Suppressor macrophage (primary cell): ENCODE data around the gene NDUFS1.
"Not testable (repeated sequence)": the region's sequence is repeated elsewhere in the genome, so short reads cannot be mapped to it uniquely, and the experiment has no call there.

Source experiments
- DNase-seq, 4 experiments: peaks; one replicate each; pipeline ENCODE4 v3.0.0-alpha.2; 2020 to 2022

NDUFS1 gene

GRCh38 chr2:206098471-206098870, 60.8 kb downstream of the NDUFS1 start:
- no peak for DNase-seq

GRCh38 chr2:206096876-206097275, 62.4 kb downstream of the NDUFS1 start:
- no peak for DNase-seq

GRCh38 chr2:206095536-206096332, 63.5 kb downstream of the NDUFS1 start:
- DNase-seq = no peak

- DNase-seq = no peak
Measured at GRCh38 chr2:206092297-206092696, 66.9 kb downstream of the NDUFS1 start.

- DNase-seq = peak in 3 of 4 experiments; percentile 23 to 49 (median 26)
Measured at GRCh38 chr2:206088248-206088647, 71.0 kb downstream of the NDUFS1 start.

GRCh38 chr2:206086716-206087350, 72.4 kb downstream of the NDUFS1 start:
- DNase-seq = peak in 2 of 4 experiments; percentile 27 to 34

- DNase-seq = peak; percentile 84 to 92 (median 89)
Measured at GRCh38 chr2:206085742-206086445, 73.3 kb downstream of the NDUFS1 start, which contains the start of gene INO80D. TSS of gene INO80D (minus strand) at chr2:206086174. CDS start at chr2:206063016, 23,158 bp downstream.

- peak; percentile 41 to 67 (median 54) for DNase-seq
Measured at GRCh38 chr2:206084870-206085741, 74.1 kb downstream of the NDUFS1 start.

- DNase-seq = peak; percentile 48 to 74 (median 62)
Measured at GRCh38 chr2:206084439-206084869, 74.8 kb downstream of the NDUFS1 start.

- DNase-seq = peak; percentile 6 to 38 (median 38)
Measured at GRCh38 chr2:206083602-206084438, 75.4 kb downstream of the NDUFS1 start.

GRCh38 chr2:206082298-206082843, 76.9 kb downstream of the NDUFS1 start:
- no peak for DNase-seq

GRCh38 chr2:206080927-206081326, 78.3 kb downstream of the NDUFS1 start:
- no peak for DNase-seq

GRCh38 chr2:206079699-206080465, 79.4 kb downstream of the NDUFS1 start:
- DNase-seq = no peak

GRCh38 chr2:206077879-206078278, 81.4 kb downstream of the NDUFS1 start:
- not testable (repeated sequence) for DNase-seq

- no peak for DNase-seq
Measured at GRCh38 chr2:206075113-206075512, 84.1 kb downstream of the NDUFS1 start.

GRCh38 chr2:206071807-206072206, 87.4 kb downstream of the NDUFS1 start:
- peak; percentile 33 to 57 (median 46) for DNase-seq

- DNase-seq = no peak
Measured at GRCh38 chr2:206069417-206069816, 89.8 kb downstream of the NDUFS1 start.

- no peak for DNase-seq
Measured at GRCh38 chr2:206068207-206068606, 91.0 kb downstream of the NDUFS1 start.
